NCI-H345 treated with DMSO at 0.1 percent for 48 hours (cell line): ENCODE data around the gene MRPL55.
"Not testable (repeated sequence)": the region's sequence is repeated elsewhere in the genome, so short reads cannot be mapped to it uniquely, and the experiment has no call there.

Source experiments
- DNase-seq: peaks from one replicate; lab custom pipeline; 2025; ENCODE audit not compliant: unreplicated experiment; lab: John Stamatoyannopoulos, UW

Gene MRPL55

GRCh38 chr1:228125185-228125584, 16.1 kb upstream of the MRPL55 start:
- no peak for DNase-seq

DNA sequence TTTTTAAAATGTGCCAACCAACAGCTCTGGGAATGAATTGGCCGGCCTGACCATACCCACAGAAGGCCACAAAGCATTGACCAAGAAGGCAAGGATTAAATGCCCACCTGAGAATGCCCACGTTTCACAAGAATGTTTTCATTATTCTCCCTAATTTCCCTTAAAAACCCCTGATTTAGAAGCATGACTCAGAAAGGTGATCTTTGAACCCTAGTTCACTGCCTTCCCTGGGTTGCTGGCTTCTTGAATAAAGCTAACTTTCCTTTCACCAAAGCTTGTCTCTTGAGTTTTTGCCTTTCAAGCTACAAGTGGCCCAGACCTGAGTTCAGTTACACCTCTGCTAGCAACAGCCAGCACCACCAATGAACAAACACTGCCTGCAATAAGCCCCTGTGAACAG, 14.4 kb upstream of the MRPL55 start:
- no peak for DNase-seq

- no peak for DNase-seq
Measured at GRCh38 chr1:228122921-228123441, 13.9 kb upstream of the MRPL55 start.

DNA sequence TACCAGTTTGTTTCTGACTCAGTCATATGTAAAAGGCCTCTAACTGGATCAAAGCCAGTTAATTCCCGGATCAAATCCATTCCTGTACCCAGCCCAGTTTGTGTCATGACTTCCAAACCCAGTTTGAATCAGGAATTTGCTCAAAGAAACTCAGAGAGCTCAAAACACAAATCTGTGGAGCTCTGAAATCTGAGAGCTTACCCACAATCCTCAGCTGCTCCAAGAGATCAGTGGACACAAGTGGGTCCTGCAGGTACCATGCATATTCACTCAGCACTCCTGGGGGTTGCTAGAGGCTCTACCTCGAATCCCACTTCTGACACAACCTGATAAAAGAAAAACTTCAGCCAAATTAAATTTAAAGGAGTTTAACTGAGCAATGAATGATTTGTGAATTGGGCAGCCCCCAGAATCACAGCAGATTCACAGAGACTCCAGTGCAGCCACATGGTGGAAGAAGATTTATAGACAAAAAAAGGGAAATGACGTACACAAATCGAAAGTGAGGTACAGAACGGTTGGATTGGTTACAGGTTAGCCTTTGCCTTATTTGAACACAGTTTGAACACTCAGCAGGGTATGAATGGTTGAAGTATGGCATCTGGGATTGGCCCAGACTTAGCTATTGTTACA, 11.9 kb upstream of the MRPL55 start:
- no peak for DNase-seq

DNA sequence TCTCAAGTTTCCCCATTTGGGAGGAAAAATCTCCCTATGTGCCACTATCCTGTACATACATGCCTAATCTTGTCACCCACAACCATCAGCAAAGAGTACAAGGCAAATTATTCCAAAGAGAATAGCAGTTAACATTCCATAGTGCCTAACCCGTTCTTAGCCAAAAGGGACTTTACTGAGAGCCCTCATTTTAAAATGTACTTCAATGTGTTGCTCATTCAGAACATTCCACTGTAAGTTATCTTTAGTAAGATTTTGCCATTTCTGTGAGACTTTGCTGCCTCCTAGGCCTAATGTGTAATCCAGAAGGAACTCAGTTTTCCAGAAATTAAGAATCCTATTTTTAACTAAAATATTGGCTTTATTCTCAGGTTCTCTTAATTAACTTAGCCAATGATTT, 11.3 kb upstream of the MRPL55 start:
- DNase-seq = no peak

- DNase-seq = no peak
Measured at GRCh38 chr1:228118040-228118439, 8.9 kb upstream of the MRPL55 start.

GRCh38 chr1:228117335-228117734, 8.2 kb upstream of the MRPL55 start:
- no peak for DNase-seq

- no peak for DNase-seq
Measured at GRCh38 chr1:228114827-228115226, 5.7 kb upstream of the MRPL55 start.

DNA sequence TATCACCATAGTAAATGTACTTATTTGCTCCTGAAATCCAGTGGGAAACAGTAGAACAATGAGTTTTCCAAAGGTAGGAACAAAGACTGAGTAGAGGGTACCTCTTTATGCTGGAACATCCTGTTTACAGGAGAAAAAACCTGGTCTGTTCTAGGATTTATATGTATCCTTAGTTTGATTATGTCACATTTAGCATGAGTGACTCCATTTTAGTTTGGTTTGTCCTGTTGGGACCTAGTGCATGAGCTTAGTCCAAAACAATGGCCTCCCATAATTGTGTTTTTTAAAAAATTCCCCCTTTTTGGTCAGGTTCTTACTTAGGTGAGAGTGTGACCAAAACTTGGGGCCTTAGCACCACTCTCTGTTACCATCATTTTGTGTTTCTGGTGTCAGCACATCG, 3.5 kb upstream of the MRPL55 start:
- no peak for DNase-seq

DNA sequence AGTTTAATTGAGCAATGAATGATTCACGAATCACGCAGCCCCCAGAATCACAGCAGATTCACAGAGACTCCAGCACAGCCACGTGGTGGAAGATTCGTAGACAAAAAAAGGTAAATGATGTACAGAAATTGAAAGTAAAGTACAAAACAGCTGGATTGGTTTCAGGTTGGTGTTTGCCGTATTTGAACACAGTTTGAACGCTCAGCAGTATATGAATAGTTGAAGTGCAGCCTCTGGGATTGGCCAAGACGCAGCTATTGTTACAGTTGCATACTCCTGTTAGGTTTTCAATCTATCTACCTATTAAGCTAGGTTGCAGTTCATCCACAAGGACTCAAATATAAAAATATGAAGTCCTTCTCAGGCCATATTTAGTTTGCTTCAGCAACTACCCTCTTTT, 3.1 kb upstream of the MRPL55 start:
- no peak for DNase-seq

DNA sequence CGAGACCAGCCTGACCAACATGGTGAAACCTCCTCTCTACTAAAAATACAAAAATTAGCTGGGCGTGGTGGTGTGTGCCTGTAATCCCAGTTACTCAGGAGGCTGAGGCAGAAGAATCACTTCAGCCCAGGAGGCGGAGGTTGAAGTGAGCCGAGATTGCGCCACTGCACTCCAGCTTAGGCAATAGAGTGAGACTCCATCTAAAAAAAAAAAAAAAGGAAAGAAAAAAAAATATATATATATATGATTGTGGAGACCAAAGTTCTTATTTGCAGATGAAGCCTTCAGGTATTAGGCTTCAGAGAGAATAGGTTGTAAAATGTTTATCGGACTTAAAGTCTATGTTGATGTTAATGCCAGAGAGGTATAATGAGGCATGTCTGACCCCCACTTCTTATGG, 2.2 kb upstream of the MRPL55 start:
- DNase-seq = not testable (repeated sequence)

- DNase-seq = no peak
Measured at GRCh38 chr1:228110556-228110955, 1.5 kb upstream of the MRPL55 start.

- DNase-seq = no peak
Measured at GRCh38 chr1:228109962-228110488, 926 bp upstream of the MRPL55 start.

GRCh38 chr1:228108742-228109072, 392 bp downstream of the MRPL55 start:
- no peak for DNase-seq

GRCh38 chr1:228108055-228108690, 926 bp downstream of the MRPL55 start:
- DNase-seq = no peak

- DNase-seq = no peak
Measured at GRCh38 chr1:228107636-228108035, 1.5 kb downstream of the MRPL55 start.

DNA sequence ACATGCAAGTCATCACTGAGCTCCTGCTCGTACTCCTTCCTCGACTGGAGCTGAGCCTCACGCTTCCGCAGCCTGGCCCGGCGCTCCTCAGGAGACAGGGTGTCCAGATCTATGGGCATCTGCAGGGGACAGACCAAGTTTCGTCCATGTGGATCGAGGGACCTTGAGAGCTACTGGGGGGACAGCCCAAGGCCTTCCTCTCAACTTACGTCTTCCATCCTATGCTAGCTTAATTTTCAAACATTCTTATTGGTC, 2.4 kb downstream of the MRPL55 start:
- DNase-seq = no peak

GRCh38 chr1:228105996-228106799, 2.9 kb downstream of the MRPL55 start:
- no peak for DNase-seq

GRCh38 chr1:228105270-228105995, 3.7 kb downstream of the MRPL55 start:
- DNase-seq = no peak

DNA sequence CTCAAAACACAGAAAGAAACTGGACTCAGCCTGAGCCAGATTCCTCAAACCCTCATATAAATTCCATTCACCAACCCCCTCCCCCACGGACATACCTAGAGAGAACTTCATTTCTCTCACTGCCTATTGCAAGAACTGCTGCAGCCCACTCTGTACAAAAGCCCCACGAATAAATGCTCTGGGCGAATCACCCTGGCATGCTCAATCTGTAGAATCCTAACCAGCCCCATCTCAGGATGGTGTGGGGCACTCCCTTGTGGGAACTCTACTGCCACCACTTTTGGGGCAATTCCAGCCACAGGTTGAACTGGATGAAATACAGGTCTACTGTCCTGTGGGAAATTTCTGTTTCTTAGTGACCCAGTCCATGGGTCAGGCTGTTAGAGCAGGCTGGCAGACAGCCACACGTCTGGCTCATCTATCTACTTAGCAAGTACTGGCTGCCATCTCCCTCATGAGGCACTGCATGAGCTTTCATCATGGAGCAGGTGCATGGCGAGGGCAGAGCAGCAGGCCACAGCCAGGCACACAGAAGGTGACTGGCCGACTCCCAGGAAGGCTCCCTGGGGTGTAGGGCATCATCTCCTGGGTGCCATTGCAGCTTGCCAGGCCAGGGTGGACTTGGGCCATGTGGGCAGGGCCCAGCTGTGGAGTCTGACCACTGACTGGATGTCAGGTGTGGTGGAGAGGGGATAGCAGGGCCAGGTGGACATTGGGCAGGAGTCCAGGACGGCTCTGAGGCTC, 4.4 kb downstream of the MRPL55 start:
- DNase-seq = no peak
